Suppressor macrophage (primary cell): ENCODE results near the gene TMEM132C.

Experiments
- DNase-seq, 4 experiments: peaks; one replicate each; pipeline ENCODE4 v3.0.0-alpha.2; 2020 to 2022

The TMEM132C gene

GRCh38 chr12:128724468-128725046 is 457.6 kb downstream of the TMEM132C start:
- no peak for DNase-seq

GRCh38 chr12:128726886-128727285 is 459.9 kb downstream of the TMEM132C start:
- no peak for DNase-seq

GRCh38 chr12:128727461-128727860 is 460.5 kb downstream of the TMEM132C start:
- no peak for DNase-seq

GRCh38 chr12:128727999-128728398 is 461.0 kb downstream of the TMEM132C start:
- no peak for DNase-seq

GRCh38 chr12:128729628-128730121 is 462.7 kb downstream of the TMEM132C start:
- DNase-seq = no peak

GRCh38 chr12:128734371-128734770 is 467.4 kb downstream of the TMEM132C start:
- no peak for DNase-seq

- no peak for DNase-seq
Measured at GRCh38 chr12:128737292-128737966, 470.5 kb downstream of the TMEM132C start.

GRCh38 chr12:128743916-128744315 is 476.9 kb downstream of the TMEM132C start:
- DNase-seq = no peak

GRCh38 chr12:128745772-128746689 is 479.1 kb downstream of the TMEM132C start:
- DNase-seq = no peak

GRCh38 chr12:128747441-128747840 is 480.5 kb downstream of the TMEM132C start:
- DNase-seq = no peak

GRCh38 chr12:128752386-128752785 is 485.4 kb downstream of the TMEM132C start:
- no peak for DNase-seq

GRCh38 chr12:128753438-128753837 is 486.5 kb downstream of the TMEM132C start:
- no peak for DNase-seq

- DNase-seq = no peak
Measured at GRCh38 chr12:128754275-128754674, 487.3 kb downstream of the TMEM132C start.

- DNase-seq = no peak
Measured at GRCh38 chr12:128755566-128755965, 488.6 kb downstream of the TMEM132C start.
